GM21526 (cell line): ENCODE data around the gene FLVCR1.
"Not testable (repeated sequence)": the region's sequence is repeated elsewhere in the genome, so short reads cannot be mapped to it uniquely, and the experiment has no call there.

Source experiments
- ATAC-seq: cut with Tn5 transposase; IDR thresholded peaks from one replicate; pipeline ENCODE4 v1.9.1; 2021; ENCODE audit warnings: moderate library complexity; ENCODE audit not compliant: unreplicated experiment, low FRiP score

Gene FLVCR1

GRCh38 chr1:212857992-212858460 is at the start of gene FLVCR1:
Gene FLVCR1, plus strand, starts transcription at chr1:212858275. Its CDS starts 178 bp downstream, at chr1:212858453.
- peak; percentile 94 for ATAC-seq

GRCh38 chr1:212814537-212815334 is 43.3 kb upstream of the FLVCR1 start:
- no peak for ATAC-seq

GRCh38 chr1:212816567-212817278 is 41.4 kb upstream of the FLVCR1 start:
- no peak for ATAC-seq

- ATAC-seq = no peak
These were observed 38.3 kb upstream of the FLVCR1 start for GRCh38 chr1:212819726-212820125.

GRCh38 chr1:212820969-212821368 is 37.1 kb upstream of the FLVCR1 start:
- ATAC-seq = no peak

GRCh38 chr1:212822956-212823355 is 35.1 kb upstream of the FLVCR1 start:
- no peak for ATAC-seq

GRCh38 chr1:212824201-212824600 is 33.9 kb upstream of the FLVCR1 start:
- no peak for ATAC-seq

GRCh38 chr1:212825798-212826452 is 32.1 kb upstream of the FLVCR1 start:
- ATAC-seq = no peak

- no peak for ATAC-seq
These were observed 30.8 kb upstream of the FLVCR1 start for GRCh38 chr1:212827171-212827776.

GRCh38 chr1:212827831-212828278 is 30.2 kb upstream of the FLVCR1 start:
- ATAC-seq = no peak

- no peak for ATAC-seq
These were observed 29.7 kb upstream of the FLVCR1 start for GRCh38 chr1:212828395-212828794.

GRCh38 chr1:212833211-212834207 is 24.6 kb upstream of the FLVCR1 start:
- ATAC-seq = not testable (repeated sequence)

GRCh38 chr1:212838145-212838544 is 19.9 kb upstream of the FLVCR1 start:
- no peak for ATAC-seq

GRCh38 chr1:212844521-212844920 is 13.6 kb upstream of the FLVCR1 start:
- not testable (repeated sequence) for ATAC-seq

GRCh38 chr1:212847549-212847948 is 10.5 kb upstream of the FLVCR1 start, which contains the start of gene SPATA45:
Gene SPATA45, minus strand, starts transcription at chr1:212847649. Its CDS starts 11,500 bp downstream, at chr1:212836149.
- ATAC-seq = no peak

- ATAC-seq = no peak
These were observed 5.9 kb upstream of the FLVCR1 start for GRCh38 chr1:212852105-212852688.

GRCh38 chr1:212853658-212854057 is 4.4 kb upstream of the FLVCR1 start:
- no peak for ATAC-seq

GRCh38 chr1:212856755-212857154 is 1.3 kb upstream of the FLVCR1 start:
- no peak for ATAC-seq
